ENCODE measurements around the gene PHLDB2. TPM values are rescaled to one million over a fixed set of nuclear protein-coding genes. Genes with fewer than 3 reads are reported as not detected.

Gene PHLDB2
- total and polyA plus RNA-seq, 2 of the 8 experiments (the other 6 are each of a cell fraction or from before 2014, with no cell fraction given): 5.8 to 22.6 TPM

GRCh38 chr3:111810909-111811308 is 48.2 kb upstream of the PHLDB2 start:
- no peak overlapping the region for H2BK12ac ChIP-seq (ENCODE audit: low read depth, low read length)
- FAIRE-seq: no peak
- CTCF ChIA-PET (ENCODE audit: partially characterized antibody): interaction anchor here (0.8 kb wide), 1 partner anchor 73 kb away, joined by 4 read pairs; no protein-coding TSS in a partner anchor

More at GRCh38 chr3:111810909-111811308, 48.2 kb upstream of the PHLDB2 start:
- TF ChIP-seq MAX (IDR thresholded peaks at IDR 0.05): no peak
- TF ChIP-seq SP4 (IDR thresholded peaks at IDR 0.05; ENCODE audit: low read length): no peak
- TF ChIP-seq FOSL1 (IDR thresholded peaks at IDR 0.05; ENCODE audit: insufficient read depth, low read depth, low read length): no peak
- TF ChIP-seq RFX5 (IDR thresholded peaks at IDR 0.05; ENCODE audit: borderline replicate concordance, low read depth, low read length): no peak
- no peak for TF ChIP-seq EP300 (IDR thresholded peaks at IDR 0.05; ENCODE audit: borderline replicate concordance in 1 of 2, low read depth in 2 of 2, low read length in 2 of 2)
- no peak for TF ChIP-seq SRF (IDR thresholded peaks at IDR 0.05; ENCODE audit: low read depth, low read length)
- TF ChIP-seq CREB1 (IDR thresholded peaks at IDR 0.05): no peak
- no peak for TF ChIP-seq ZNF274 (IDR thresholded peaks at IDR 0.05; ENCODE audit: borderline replicate concordance, extremely low read depth, low read length)
- no peak for TF ChIP-seq POU5F1 (IDR thresholded peaks at IDR 0.05; ENCODE audit: low read depth, low read length)
- TF ChIP-seq NRF1 (IDR thresholded peaks at IDR 0.05; ENCODE audit: low read depth, low read length): no peak
- no peak for TF ChIP-seq KDM4A (IDR thresholded peaks at IDR 0.05; ENCODE audit: low read depth, low read length, severe bottlenecking)
- no peak for TF ChIP-seq SUZ12 (IDR thresholded peaks at IDR 0.05; ENCODE audit: low read length)
- DNase-seq (ENCODE audit: low read depth in 1 of 2, low spot score in 2 of 2): no peak
- Histone ChIP-seq H3K79me1 (ENCODE audit: low read depth, low read length) (no peaks in the 10 kb centered on the region), H3K4me2 (ENCODE audit: insufficient read depth in 1 of 2, low read depth in 2 of 2, low read length in 2 of 2) (no peak overlapping the region), H3K36me3 (ENCODE audit: control insufficient read depth in 2 of 4, insufficient read depth in 4 of 4, low read length in 3 of 4) (no peaks in the 10 kb centered on the region), H2AK5ac (ENCODE audit: low read depth, low read length) (no peak overlapping the region), H3K14ac (ENCODE audit: insufficient read length) (no peak overlapping the region), H3K56ac (replicated peaks; ENCODE audit: insufficient read length, low read depth, low read length) (no peak overlapping the region), H3K23me2 (ENCODE audit: low read depth, low read length) (no peaks in the 10 kb centered on the region), H3K27ac (ENCODE audit: low read depth, low read length) (no peak overlapping the region), H3K79me2 (ENCODE audit: control insufficient read depth in 1 of 2, insufficient read depth in 2 of 2, low read length in 2 of 2) (no peaks in the 10 kb centered on the region), H4K20me1 (replicated peaks in 1 of 2; ENCODE audit: control insufficient read depth in 1 of 2, insufficient read depth in 2 of 2, low read length in 2 of 2) (no peaks in the 10 kb centered on the region), H4K91ac (replicated peaks; ENCODE audit: insufficient read length, low read length) (no peak overlapping the region), H3K18ac (ENCODE audit: extremely low read depth, low read length) (no peak overlapping the region), H3K9ac (replicated peaks in 1 of 4; ENCODE audit: extremely low read depth in 1 of 4, low read depth in 3 of 4, low read length in 3 of 4) (no peak overlapping the region), H3K4me3 (ENCODE audit: extremely low read depth in 1 of 4, insufficient read depth in 2 of 4, low read depth in 3 of 4, low read length in 4 of 4) (no peak overlapping the region), H4K5ac (ENCODE audit: insufficient read length, low read depth, low read length) (no peak overlapping the region), H2BK120ac (replicated peaks; ENCODE audit: low read depth, low read length) (no peak overlapping the region), H3K9me3 (ENCODE audit: insufficient read depth in 2 of 2, low read depth in 1 of 2, low read length in 1 of 2) (no peaks in the 10 kb centered on the region), H3K4ac (replicated peaks; ENCODE audit: insufficient read length, low read depth, low read length) (no peak overlapping the region), H3K4me1 (replicated peaks in 1 of 4; ENCODE audit: control insufficient read depth in 3 of 4, insufficient read depth in 4 of 4, low read length in 3 of 4) (no peaks in the 10 kb centered on the region), H3K27me3 (replicated peaks in 1 of 4; ENCODE audit: control insufficient read depth in 3 of 4, extremely low read depth in 1 of 4, insufficient read depth in 3 of 4, low read length in 3 of 4) (no peaks in the 10 kb centered on the region), H2BK15ac (ENCODE audit: low read length) (no peak overlapping the region), H2BK20ac (ENCODE audit: low read length) (no peak overlapping the region), H4K8ac (ENCODE audit: extremely low read depth, insufficient read depth, low read length) (no peak overlapping the region), H2AFZ (ENCODE audit: low read length) (no peak overlapping the region), H2BK5ac (ENCODE audit: low read depth, low read length) (no peak overlapping the region), H3K23ac (ENCODE audit: insufficient read length) (no peak overlapping the region)
- POLR2A ChIA-PET (ENCODE audit: partially characterized antibody): no interaction called here

Data from H1 (cell line).